Stimulated activated CD4-positive, alpha-beta T cell treated with anti-CD3 and anti-CD28 coated beads, TNF-alpha, amount 100 ng/mL, for 24 hours (primary cell): ENCODE data around the gene TAPBPL.
A peak's percentile ranks its signal among the peaks of the same experiment; 100 is the strongest.
"Not testable (repeated sequence)": the region's sequence is repeated elsewhere in the genome, so short reads cannot be mapped to it uniquely, and the experiment has no call there.

Experiments used
- DNase-seq, 3 experiments: peaks; one replicate each; pipeline ENCODE4 v3.0.0-alpha.2; 2020; ENCODE audit warnings: low read depth in 3 of 3

The TAPBPL gene, protein sequence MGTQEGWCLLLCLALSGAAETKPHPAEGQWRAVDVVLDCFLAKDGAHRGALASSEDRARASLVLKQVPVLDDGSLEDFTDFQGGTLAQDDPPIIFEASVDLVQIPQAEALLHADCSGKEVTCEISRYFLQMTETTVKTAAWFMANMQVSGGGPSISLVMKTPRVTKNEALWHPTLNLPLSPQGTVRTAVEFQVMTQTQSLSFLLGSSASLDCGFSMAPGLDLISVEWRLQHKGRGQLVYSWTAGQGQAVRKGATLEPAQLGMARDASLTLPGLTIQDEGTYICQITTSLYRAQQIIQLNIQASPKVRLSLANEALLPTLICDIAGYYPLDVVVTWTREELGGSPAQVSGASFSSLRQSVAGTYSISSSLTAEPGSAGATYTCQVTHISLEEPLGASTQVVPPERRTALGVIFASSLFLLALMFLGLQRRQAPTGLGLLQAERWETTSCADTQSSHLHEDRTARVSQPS

DNA sequence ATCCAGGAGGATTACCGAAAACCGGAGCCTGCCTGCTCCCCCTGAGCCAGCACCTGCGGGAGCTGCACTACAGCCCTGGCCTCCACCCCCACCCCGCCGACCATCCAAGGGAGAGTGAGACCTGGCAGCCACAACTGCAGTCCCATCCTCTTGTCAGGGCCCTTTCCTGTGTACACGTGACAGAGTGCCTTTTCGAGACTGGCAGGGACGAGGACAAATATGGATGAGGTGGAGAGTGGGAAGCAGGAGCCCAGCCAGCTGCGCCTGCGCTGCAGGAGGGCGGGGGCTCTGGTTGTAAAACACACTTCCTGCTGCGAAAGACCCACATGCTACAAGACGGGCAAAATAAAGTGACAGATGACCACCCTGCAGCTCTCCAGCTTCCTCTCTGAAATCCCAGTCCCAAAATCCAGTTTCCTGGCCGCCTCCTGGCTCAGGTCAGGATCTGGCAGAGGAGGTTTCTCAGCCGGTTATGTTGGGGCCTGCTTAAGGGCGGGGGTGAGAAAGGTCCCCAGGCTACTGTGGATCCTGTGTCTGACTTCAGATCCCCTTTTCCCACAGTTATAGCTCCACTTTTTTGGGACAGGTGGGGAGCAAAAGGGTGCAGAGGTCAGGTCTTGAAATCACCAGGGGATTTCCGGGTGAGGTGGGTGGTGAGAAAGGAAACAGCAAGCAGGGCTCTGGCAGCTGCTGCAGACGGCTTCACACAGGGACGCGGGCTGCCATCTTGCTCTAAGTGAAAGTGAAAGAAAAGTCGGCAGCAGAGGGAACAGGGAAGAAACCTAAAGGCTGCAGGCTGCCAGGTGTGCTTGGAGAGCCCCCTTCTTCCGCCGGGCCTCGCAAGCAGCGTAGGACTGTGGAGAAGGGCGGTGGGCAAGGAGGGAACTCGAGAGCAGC, at the start of gene TAPBPL:
Gene TAPBPL (plus strand): TSS at position 695 of the 897 bp plus-strand sequence. CDS start 207 bp downstream, outside the sequence.
- peak; percentile 64 to 77 (median 67) for DNase-seq

DNA sequence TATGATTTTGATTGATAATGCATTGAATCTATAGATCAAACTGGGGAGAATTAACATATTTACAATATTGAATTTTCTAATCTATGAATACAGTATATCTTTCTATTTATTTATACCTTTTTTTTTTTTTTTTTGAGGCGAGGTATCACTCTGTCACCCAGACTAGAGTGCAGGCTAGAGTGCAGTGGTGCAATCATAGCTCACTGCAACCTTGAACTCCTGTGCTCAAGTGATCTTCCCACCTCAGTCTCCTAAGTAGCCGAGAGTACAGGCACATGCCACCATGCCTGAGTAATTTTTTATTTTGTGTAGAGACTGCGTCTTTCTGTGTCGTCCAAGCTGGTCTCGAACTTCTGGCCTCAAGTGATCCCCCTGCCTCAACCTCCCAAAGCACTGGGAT, 47.5 kb upstream of the TAPBPL start:
- DNase-seq: no peak

DNA sequence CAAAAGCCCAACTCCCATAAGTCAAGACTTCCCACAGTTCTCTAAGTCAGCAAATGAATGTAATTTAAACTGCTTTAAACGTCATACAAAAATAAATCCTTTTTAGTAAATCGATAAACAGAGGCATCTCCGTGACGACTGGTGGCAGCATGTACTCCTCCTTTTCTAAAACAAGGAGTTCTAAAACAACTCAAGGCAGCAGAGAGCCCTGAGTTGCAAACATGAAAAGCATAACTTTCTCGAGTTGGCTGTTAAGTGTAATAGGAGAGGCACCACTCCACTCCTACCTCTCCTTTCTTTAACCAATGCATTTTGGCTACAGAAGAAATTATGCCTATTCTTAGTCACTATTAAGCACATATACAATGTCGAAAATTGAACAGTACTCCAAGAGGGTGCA, 45.9 kb upstream of the TAPBPL start:
- no peak for DNase-seq

DNA sequence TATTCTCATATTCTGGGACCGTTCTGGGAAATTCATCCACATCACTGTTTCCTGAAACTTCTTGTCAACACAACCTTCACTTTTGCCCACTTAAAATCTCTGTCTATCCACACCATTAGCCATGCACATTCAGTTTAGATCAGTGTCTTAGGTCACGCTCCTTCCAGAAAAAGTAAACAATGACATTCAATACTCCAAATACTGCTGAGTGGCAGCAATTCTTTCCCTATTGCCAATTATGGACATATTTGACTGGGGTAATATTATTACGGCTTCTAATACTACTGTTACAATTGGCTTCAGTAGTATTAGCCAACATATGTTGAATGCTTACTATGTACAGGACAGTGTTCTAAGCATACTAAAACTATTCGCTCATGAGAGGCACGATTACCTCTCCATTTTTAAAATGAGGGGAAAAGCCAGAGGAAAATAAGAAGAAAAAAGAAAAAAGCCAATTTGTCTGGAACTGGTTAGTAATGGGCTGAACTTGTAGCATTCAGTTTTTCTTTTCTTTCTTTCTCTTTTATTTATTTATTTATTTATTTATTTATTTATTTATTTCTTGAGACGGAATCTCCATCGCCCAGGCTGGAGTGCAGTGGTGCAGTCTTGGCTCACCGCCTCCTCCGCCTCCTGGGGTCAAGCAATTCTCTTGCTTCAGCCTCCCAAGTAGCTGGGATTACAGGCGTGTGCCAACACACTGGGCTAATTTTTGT, 44.4 kb upstream of the TAPBPL start:
- no peak for DNase-seq

DNA sequence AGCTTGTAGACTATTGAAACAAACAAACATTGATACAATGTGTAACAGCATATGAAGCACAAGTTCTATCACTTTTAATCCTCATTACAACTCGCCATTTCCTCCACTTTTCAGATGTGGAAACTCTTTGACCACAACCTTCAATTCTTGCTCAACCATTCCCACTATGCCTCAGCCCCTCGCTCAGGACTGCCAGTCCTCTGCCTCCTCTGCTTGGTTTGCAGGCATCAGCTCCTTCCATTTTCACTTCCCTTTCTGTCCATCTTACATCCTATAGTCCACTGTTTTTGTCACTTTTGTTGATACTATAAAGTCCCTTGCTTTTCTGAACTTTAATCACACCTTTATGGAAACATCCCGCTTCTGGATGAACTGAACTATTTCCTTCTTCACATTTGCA, 35.2 kb upstream of the TAPBPL start:
- DNase-seq: no peak

DNA sequence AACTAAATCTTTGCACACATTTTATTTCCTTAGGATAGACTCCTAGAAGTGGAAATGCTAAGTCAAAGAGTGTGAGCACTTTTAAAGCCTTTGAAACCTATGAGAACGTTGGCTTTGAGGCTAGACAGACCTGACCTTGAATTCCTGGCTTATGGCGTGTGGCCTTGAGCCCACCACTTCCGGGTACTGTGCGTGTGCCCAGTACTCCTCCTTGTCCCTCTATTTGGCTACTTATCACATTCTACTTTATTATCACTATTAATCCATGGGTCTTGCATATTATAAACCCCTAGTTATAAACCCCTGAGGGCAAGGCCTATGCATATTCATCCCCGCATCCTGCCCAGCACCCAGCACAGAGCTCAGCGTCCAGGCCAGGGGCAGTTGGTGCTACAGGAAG, 33.0 kb upstream of the TAPBPL start:
- DNase-seq: no peak

DNA sequence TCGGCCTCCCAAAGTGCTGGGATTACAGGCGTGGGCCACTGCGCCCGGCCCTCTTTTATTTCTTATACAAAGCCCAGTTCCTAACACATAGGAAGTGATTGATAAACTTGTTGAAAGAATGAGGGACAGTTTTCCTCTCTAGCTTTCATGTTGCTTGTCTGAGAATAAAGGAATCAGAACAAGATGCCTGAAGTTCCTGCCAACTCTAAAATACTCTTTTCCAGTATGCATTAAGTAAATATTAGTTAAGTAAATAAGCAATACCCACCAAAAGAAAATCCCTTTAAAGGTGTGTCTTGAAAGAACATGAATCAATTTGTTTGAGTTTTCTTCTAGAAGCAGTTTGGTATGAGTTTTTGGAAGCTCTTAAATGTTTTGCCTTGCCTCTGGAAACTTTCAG, 31.5 kb upstream of the TAPBPL start:
- DNase-seq: no peak

DNA sequence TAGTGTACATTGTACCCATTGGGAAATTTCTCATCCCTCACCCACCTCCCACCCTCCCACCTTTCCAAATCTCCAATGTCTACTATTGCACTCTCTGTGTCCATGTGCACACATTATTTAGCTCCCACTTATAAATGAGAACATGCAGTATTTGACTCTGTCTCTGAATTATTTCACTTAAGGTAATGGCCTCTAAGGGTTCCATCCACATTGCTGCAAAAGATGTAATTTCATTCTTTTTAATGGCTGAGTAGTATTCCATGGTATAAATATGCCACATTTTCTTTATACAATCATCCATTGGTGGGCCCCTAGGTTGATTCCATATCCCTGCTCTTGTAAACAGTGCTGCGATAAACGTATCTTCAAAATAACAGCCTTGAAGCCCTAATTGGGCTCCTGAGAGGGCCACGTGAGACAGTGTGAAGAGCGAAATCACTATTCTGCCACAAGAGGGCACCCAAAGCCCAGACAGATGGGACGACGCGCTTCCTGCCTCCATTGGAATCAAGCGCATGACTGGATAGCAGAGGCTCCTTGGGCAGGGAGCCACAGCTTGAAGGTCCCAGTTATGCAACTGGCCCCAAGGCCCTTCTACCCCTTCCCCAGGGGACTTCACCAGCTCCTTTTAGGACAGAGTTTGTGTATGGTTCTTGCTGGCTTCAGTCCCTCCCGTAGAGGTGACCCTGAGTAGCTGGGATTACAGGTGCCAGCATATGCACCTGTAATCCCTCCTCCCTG, 28.4 kb upstream of the TAPBPL start:
- DNase-seq: peak; percentile 61 to 68 (median 68)

DNA sequence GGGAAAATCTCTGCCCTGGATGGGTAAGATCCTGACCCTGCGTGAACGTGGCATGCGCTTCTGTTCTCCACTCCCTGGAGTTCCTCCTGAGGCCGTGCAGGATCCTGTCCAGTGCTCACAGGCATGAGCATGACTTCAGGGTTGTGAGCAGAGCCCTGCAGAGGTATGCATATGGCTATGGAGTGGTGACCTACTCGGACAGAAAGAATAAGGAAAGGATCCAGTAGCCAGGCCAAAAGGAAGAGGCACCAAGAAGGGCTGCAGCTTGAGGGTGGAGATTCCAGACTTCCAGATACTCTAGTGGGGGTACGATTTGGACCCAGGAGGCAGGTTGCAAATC, 27.9 kb upstream of the TAPBPL start:
- DNase-seq: no peak

DNA sequence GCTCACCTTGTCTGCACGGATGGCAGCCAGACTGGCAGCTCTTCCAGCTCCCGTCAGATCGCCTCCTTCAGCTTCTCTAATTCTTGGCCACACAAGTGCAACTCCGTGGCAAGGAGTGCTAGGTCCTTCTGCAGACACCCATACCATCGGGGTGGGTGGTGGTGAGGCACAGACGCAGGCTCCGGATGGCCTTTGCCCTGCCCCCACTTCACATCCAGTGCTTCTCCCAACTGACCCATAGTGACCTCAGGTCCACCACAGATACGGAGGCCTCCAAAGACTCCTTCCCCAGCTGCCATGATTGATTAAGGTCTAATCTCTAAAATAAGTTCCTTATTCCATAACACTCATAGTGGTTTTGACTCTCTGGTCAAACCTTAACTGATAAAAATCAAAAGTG, 27.0 kb upstream of the TAPBPL start:
- DNase-seq: no peak

DNA sequence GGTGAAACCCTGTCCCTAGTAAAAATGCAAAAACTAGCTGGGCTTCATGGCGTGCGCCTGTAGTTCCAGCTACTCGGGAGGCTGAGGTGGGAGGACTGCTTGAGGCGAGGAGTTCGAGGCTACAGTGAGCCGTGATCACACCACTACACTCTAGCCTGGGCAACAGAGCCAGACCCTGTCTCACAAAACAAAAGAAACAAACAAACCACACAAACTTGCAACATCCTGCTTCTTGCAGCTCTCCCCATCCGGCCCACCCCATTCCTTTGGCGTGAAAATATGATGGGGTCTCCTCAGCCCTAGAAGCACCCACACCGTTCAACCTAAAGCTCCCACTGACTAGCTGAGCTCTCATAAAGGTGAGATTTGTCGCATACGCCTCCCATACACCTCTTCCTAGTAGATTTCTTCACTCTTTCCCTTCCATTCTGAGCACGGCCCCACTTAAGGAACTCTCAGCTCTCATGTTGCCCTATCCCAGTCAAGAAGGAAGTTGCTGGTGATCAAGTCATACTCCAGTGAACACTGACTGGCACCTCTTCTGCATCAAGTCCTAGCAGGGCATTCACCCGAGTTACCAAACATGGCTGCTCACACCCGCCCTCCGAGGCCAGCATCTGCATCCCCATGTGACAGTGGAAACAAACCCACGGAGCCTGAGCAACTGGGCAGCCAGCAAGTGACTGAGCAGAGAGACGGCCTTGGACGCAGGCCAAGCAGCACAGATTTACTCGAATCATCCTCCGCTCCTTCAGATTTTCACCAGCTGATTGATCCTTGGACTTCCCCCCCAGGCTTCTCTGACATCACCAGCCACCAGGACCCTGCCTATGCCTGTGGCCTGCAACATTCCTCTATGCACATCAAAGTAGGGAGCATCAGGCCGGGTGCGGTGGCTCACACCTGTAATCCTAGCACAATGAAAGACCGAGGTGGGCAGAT, 26.0 kb upstream of the TAPBPL start:
- DNase-seq: no peak

DNA sequence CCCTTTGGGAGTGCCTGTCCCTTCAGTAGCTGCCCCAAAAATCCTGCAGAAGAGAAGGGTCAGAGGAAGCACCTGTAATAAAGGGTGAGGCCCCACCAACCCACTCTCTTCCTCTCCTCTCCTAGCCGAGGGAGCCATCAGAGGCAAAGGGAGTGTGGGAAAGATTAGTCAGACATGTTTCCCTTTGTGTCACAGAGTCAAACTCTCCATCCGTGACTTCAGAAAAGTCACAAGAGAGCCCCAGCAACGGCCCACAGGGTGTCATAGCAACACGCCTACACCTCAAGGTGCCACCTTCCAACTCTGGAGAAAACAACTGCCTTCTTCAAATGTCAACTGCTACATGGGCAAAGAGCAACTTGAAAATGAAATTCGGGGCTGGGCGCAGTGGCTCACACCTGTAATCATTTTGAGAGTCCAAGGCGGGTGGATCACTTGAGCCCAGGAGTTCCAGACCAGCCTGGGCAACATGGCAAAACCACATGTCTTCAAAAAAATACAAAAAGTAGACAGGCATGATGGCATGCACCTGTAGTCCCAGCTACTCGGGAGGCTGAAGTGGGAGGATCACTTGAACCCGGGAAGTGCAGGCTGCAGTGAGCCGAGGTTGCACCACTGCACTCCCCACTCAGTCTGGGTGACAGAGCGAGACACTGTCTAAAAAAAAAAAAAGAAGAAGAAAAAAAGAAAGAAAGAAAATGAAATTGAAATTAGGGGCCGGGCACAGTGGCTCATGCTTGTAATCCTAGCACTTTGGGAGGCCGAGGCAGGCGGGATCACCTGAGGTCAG, 24.8 kb upstream of the TAPBPL start:
- peak; percentile 82 to 94 (median 92) for DNase-seq

DNA sequence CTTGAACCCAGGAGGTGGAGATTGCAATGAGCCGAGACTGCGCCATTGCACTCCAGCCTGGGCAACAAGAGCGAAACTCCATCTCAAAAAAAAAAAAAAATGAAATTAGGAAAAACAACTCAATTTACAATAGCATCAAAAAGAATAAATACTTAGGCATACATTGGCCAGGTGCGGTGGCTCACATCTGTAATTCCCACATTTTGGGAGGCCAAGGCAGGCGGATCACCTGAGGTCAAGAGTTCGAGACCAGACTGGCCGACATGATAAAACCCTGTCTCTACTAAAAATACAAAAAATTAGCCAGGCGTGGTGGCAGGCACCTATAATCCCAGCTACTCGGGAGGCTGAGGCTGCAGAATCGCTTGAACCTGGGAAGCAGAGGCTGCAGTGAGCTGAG, 24.0 kb upstream of the TAPBPL start:
- DNase-seq: not testable (repeated sequence)

DNA sequence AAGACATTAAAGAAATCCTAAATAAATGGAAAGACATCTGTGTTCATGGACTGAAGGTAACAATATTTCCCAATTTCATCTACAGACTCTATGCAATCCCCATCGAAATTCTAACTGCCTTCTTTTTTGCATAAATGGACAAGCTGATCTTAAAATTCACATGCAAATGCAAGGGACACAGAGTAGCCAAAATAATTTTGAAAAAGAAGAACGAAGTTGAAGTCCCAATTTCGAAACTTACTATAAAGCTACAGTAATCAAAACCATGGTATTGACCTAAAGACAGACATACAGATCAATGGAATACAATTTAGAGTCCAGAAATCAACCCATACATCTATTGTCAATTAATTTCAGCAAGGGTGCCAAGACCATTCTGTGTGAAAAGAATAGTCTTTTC, 23.5 kb upstream of the TAPBPL start:
- no peak for DNase-seq

DNA sequence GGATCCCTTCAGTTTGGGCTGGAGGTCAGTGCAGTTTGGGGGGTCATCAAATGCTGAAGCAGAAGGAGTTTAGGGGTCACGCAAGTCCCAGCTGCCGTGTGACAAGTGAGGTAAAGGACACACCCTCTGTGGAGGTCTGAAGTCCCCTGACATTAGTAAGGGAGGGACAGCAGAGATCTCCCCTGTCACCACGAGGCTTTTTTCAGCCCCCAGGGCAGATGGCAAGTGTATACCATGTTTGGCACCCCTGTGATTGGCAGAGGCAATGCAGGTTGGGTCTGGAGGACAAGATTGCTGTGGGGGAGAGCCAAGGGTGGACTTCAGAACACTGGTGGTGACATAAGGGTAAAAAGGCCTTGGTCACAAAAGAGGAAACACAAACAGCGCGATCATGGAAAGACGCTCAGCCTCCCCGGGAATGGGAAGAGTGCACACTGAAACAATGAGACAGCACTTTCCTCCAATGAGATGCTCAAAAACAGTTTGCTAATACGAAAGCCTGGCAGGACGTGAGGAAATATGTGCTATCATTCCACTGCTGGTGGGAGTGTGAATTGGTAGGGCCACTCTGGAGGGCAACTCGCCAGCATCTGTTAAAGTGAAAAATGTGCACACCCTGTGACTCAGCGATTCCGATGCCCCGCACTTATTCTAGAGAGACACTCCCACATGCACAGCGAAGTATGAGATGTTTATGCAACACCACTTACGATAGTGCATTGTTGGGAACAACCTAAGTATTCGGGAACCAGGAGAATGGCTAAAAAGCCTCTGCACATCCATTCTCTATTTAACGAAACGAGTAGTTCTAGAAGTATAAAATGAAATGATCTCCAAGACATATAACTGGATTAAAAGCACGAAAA, 21.5 kb upstream of the TAPBPL start:
- peak in 2 of 3 experiments; percentile 43 to 71 for DNase-seq

DNA sequence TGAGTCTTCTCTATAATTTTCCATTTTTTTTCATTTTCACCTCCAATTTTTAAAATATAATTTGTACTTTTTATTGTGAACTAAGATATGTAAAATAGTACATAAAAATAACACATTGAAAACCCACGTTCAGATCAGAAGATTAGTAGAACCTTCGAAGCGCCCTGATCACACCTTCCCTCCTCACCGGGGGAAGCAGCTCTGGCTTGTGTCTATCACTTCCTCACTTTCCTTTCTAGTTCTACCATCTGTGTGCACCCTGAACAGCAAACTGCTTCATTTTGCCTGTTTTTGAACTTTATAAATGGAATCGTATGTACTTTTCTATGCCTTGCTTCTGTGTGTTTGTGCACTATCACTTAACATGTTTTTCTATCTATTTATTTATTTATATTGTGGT, 18.9 kb upstream of the TAPBPL start:
- no peak for DNase-seq

DNA sequence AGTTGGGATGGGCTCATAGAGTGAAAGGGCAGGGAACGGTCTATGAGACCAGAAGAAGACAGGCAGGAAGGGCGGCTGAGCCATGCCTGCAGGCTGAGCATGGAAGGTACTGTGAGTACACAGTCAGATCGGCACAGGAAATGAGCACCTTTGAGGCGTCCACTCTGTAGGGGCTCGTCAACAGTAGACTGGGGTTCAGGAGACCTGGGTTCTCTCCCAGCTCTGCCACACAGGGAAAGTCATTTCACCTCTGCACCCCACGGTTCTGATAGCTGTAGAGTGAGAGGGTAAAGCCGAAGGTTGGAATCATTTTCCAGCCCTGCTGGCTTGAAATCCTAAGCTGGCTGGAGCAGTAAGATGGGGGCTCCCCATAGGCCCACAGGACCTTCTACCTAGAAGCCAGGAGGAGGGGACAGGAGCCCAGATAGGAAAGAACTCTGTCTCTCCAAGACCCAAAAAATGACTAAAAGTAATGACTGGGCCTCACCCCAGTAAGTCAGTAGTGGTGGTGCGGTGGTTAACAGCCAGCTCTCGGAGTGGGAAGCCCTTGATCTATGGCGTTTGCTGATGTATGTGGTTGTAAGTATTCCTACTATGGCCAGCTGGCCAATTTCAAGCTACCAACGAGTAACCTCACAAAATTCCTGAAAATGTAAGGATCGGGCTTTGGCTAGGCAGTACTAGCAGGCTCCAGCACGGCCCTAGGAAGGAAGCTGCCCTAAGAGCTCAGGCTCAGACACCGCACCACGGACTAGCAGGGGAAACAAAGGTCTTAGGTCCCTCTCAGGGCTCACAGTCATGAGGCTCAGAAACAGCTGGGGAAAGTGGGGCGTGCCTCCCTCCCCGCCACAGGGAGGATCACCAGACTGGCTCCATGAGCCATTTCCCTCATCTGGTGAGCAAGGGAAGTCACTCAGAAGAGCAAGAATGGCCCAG, 17.4 kb upstream of the TAPBPL start:
- DNase-seq: no peak
